ENCODE results near the gene PRR12.

PRR12 gene

DNA sequence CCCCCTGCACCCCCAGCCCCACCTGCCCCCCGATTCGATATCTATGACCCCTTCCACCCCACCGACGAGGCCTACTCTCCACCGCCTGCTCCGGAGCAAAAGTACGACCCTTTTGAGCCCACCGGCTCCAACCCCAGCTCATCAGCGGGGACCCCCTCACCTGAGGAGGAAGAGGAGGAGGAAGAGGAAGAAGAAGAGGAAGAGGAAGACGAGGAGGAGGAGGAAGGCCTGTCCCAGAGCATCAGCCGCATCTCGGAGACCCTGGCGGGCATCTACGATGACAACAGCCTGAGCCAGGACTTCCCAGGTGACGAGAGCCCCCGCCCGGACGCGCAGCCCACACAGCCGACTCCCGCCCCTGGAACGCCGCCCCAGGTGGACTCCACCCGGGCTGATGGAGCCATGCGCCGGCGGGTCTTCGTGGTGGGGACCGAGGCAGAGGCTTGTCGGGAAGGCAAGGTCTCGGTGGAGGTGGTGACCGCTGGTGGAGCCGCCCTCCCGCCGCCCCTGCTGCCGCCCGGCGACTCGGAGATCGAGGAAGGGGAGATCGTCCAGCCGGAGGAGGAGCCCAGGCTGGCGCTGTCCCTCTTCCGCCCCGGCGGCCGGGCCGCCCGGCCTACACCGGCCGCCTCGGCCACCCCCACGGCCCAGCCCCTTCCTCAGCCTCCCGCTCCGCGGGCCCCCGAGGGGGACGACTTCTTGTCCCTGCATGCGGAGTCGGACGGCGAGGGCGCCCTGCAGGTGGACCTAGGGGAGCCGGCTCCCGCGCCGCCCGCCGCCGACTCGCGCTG lies 60.2 kb downstream of the PRR12 start:
- no peak for DNase-seq

DNA sequence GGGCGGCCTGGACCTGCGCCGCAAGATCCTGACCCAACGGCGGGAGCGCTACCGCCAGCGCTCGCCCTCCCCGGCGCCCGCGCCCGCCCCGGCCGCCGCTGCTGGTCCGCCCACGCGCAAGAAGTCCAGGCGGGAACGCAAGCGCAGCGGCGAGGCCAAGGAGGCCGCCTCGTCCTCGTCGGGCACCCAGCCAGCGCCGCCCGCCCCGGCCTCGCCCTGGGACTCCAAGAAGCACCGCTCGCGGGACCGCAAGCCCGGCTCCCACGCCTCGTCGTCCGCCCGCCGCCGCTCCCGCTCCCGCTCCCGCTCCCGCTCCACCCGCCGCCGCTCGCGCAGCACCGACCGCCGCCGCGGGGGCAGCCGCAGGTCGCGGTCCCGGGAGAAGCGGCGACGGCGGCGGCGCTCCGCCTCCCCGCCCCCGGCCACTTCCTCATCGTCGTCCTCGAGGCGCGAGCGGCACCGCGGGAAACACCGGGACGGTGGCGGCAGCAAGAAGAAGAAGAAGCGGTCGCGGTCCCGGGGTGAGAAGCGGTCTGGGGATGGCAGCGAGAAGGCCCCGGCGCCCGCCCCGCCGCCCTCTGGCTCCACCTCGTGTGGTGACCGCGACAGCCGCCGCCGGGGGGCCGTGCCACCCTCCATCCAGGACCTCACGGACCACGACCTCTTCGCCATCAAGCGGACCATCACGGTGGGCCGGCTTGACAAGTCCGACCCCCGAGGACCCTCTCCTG lies 61.0 kb downstream of the PRR12 start:
- DNase-seq = no peak

DNA sequence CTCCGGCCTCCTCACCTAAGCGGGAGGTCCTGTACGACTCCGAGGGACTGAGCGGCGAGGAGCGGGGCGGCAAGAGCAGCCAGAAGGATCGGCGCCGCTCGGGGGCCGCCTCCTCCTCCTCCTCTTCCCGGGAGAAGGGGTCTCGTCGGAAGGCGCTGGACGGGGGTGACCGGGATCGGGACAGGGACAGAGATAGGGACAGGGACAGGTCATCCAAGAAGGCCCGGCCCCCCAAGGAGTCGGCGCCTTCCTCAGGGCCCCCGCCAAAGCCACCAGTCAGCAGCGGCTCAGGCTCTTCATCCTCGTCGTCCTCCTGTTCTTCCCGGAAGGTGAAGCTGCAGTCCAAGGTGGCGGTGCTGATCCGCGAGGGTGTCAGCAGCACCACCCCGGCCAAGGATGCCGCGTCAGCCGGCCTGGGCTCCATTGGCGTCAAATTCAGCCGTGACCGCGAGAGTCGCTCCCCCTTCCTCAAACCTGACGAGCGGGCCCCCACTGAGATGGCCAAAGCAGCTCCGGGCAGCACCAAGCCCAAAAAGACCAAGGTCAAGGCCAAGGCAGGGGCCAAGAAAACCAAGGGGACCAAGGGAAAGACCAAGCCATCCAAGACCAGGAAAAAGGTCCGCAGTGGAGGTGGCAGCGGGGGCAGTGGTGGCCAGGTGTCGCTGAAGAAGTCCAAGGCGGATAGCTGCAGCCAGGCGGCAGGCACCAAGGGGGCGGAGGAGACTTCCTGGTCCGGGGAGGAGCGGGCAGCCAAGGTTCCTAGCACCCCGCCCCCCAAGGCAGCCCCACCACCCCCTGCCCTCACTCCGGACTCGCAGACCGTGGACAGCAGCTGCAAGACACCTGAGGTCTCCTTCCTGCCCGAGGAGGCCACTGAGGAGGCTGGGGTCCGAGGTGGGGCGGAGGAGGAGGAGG lies 61.8 kb downstream of the PRR12 start:
- no peak for DNase-seq

DNA sequence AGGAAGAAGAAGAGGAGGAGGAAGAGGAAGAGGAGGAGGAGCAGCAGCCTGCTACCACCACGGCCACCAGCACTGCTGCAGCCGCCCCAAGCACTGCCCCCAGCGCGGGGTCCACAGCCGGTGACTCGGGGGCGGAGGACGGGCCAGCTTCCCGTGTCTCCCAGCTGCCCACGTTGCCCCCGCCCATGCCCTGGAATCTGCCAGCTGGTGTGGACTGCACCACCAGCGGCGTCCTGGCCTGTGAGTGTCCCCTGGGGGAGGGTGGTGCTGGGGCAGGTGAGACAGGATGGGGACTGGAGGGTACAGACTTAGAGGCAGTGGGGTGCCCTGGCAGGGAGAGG lies 62.5 kb downstream of the PRR12 start:
- no peak for DNase-seq

DNA sequence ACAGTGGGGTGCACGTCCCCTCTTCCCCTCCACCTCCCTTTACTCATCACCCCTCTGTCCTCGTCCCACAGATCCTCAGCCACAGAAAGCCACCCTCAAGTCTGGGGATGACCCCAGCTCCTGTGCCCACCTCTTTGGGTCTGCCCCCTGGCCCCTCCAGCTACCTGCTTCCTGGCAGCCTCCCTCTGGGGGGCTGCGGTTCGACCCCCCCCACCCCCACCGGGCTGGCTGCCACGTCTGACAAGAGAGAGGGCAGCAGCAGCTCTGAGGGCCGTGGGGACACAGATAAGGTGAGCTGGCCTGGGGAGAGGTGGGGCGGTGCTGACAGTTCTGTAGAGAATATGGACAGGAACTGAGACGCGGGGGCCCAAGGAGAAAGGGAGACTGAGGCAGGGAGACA lies 63.6 kb downstream of the PRR12 start:
- no peak for DNase-seq

DNA sequence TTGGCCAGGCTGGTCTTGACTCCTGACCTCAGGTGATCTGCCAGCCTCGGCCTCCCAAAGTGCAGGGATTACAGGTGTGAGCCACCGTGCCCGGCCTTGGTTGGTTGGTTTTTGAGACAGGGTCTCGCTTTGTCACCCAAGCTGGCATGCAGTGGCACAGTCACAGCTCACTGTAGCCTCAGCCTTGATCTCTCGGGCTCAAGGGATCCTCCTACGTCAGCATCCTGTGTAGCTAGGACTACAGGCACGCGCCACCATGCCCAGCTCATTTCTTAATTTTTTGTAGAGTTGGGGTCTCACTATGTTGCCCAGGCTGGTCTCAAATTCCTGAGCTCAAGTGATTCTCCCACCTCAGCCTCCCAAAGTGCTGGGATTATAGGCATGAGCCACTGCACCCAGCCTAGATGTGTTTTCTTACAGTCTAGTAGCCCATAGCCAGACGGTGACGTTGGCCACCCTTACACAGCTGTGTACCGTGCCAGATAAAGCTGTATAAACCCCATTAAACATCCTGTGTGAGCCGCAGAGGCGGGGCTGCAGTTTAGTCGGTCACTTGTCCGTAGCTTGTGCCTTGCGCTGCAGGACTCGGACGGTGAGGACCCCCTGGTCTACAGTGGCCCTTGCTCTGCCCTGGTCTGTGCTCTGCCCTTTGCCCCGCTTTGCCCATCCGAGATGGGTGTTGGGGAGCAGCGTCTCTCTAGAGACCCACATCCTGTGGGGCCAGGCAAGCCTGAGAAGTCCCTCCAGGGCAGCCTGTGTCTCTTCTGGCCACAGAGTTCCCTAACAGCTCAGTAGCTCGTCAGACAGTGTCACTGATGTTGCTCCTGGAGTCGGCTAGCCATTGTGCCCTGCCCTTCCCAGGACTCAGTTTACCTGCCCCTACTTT lies 64.8 kb downstream of the PRR12 start:
- no peak for DNase-seq

DNA sequence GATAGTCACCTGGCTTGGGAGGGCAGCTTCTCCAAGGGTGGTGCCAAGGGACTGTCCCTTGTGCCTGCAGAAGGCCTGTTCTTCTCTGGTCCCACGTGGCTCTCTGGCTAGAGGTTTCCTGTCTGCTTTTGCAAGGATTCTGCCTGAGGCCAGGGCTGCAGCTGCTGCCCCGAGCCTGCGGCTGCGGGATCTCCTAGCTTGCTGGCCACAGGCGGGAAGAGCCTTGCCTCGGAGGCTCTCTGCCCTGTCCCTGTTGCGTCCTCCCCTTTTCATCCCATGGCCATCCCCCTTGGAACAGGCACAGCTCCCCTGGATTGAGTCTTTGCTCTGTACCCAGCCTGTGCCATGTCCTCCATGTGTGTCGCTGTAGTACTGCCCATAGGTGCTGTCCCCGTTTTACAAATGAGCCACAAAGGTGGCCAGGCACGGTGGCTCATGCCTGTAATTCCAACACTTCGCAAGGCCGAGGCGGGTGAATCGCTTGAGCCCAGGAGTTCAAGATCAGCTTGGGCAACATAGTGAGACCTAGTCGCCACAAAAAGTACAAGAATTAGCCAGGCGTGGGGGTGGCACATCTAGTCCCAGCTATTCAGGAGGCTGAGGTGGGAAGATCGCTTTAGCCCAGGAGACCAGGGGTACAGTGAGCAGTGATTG lies 65.6 kb downstream of the PRR12 start:
- no peak for DNase-seq

DNA sequence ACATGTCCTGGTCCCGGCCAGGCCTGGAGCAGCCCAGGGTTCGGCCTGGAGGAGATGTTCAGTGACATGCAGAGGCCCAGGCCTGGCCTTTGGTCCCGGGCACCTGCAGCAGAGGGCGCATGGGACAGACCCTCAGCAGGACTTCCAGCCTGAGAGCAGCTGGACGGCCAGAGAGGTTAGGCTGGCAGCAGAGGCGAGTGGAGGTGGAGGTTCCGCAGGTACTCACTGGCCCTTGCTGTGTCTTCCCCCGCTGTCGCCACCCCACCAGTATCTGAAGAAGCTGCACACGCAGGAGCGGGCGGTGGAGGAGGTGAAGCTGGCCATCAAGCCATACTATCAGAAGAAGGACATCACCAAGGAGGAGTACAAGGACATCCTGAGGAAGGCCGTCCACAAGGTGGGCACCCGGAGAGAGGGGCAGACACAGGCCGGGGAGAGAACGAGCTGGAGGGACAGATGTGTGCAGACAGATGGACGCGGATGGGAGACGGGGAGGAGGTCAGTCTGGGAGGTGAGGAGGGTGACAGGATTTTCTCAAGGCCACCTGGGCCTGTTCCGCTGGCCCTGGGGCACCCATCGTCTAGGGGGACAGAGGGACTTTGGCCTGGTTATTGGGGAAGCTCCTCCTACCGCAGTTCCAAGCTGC lies 66.6 kb downstream of the PRR12 start:
- DNase-seq = no peak

DNA sequence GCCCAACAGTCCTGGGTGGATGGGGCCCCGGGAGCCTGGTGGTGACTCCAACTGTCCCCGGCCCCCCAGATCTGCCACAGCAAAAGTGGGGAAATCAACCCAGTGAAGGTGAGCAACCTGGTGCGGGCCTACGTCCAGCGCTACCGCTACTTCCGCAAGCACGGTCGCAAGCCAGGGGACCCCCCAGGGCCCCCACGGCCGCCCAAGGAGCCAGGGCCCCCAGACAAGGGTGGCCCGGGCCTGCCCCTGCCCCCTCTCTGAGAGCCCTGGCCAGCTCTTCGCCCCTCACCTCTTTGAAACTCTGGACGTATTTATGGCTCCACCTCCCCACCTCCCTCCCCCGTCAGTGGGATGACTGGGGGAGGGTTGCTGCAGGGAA lies 67.1 kb downstream of the PRR12 start:
- no peak for DNase-seq

DNA sequence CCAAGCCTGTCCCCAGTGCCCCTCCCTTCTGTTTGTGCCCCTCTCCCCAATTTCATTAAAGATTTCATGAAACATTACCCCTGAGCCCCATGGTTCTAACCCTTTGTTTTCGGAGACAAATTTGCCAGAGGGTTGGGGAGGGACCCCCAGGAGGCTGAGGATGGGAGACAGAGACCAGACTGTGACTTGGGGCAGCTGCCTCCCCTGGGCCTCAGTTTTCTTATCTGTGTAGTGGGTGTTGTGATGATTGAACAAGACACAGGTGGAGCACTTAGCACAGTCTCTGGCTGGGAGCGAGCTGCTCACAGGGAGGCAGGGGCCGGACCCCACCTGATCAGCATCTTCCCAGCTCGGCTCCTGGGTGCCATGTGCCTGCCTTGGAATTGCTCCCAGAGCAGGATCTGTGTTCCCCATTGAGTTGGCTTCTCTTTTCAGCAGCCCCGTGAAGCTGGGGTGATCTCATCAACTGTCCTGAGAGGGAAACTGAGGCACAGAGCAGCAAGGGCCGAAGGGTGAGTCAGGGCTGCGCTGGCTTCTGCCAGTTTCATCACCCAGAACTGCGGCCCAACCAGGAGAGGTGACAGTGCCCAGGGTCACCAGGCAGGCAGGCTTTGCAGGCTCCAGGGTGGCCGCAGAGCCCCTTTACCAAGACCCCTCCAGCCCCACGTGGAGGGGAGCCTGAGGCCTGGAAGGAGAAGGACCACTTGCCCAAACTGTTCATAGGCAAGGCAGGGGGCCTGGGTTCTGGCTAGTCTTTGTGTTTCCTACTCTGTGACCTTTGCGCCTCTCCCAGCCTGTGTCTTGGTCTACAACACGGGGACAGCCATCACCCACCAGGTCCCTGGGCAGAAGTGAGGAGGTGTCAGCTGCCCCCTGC lies 67.8 kb downstream of the PRR12 start:
- no peak for DNase-seq

DNA sequence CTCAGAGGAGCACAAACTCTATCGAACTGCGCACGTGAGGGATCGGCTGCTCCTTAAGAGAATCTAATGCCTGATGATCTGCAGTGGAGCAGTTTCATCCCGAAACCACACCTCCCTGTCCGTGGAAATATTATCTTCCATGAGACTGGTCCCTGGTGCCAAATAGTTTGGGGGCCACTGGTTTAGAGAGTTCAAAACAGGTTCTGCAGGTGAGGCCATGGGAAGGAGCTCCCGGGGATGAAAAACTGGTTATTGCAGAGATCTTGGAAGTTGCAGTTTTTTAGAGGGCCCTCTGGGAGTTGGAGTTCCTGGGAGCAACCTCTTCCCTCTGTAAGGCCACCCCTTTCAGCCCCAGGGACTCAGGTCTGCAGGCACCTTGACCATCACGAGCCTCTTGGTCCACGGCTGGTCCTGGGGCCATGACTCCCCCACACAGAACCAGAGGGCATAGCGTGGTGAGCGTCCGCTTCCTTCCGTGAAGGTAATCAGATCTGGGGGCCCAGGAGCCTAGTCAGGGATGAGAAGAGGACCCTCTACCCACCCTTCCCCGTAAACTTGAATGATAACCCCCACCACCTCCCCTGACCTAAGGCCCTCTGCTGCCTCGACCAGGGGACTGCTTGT lies 69.5 kb downstream of the PRR12 start:
- DNase-seq = no peak

DNA sequence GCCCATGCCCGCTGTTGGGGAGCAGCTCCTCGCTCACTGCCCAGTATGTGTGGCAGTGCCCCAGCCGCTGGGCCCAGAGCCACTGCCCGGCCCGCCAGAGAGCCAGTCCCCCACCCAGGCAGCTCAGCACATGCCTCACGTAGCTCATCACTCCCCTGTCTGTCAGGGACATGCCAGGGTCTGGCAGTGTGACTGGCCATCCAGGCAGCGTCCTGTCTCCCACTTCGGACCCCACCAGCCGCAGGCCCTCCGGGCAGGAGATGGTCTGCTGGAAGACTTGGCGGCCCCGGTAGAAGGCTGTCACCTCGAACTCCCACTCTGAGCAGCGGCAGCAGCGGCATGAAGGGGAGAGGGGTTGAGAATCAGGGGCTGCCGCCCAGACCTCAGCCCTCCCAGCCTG lies 71.0 kb downstream of the PRR12 start:
- DNase-seq = no peak

DNA sequence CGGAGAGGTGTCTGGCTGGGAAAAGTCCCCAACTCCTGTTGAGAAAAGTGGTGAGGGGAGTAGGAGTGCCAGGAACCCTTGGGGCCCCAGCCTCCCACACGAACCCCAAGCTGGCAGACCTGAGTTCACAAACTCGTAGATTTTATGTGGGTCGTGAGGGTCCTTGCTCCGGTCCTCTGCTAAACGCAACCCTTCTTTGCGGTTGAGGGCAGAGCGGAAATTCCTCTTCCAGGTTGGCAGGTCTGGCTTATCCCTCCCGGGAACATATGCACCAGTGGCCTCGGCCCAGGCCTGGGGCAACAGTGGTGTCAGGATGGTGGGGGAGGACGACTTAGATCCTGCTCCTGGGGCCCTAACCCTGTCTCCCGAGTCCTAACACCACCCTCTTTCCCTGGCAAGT lies 72.2 kb downstream of the PRR12 start:
- DNase-seq = no peak

DNA sequence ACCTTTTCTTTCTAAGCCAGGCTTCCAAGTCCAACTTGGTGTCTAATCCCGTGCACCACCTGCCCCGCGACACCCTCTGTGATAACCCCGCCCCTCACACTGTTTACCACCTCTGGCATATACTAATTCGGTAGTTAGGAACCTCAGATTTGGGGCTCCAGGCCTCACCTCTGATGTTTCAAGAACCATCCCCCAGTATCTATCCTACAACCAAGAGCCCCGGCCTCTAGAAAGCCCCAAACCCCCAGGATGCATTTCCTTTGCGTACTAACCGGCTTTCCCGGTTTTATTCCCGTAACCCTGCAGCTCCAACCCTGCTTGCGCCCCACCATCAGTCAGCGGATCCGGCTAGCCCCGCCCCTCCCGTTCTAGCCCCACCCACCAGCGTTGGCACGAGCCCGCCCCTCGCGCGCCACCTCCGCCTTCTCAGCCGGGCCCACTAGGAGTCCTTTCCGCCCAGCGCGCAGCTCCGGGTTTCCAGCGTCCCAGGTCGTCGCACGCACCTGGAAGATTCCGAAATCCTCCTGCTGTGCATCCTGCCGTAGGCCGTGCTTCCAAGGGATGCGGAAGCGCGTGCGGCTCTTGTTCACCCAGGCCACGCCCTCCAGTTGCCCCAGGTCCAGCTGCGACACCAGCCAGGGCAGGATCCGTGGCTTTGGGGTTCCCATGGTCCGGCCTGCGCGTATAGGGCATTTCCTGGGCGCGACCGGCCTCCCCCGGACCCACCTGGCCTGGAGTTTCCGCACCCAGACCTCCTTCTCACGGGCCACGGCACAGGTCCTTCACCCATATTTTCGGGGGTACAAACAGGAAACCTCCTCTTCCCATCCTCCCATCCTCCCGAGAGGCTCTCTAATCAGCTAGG lies 73.4 kb downstream of the PRR12 start:
- DNase-seq = peak; percentile 90 to 93

DNA sequence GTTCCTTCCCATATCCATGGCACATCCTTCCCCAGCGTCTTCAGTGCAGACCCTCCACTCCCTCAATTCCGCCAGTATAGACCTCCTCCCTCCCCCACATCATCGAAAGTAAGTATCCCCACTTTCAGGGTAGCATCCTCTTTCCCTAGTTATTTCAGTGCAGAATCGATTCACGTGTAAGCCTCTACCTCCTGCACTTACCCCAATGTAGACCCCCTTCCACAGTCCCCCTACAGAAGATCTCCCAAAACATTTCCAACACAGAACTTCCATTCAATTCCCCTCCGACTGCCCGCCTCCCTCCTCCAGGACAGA lies 74.0 kb downstream of the PRR12 start:
- no peak for DNase-seq

DNA sequence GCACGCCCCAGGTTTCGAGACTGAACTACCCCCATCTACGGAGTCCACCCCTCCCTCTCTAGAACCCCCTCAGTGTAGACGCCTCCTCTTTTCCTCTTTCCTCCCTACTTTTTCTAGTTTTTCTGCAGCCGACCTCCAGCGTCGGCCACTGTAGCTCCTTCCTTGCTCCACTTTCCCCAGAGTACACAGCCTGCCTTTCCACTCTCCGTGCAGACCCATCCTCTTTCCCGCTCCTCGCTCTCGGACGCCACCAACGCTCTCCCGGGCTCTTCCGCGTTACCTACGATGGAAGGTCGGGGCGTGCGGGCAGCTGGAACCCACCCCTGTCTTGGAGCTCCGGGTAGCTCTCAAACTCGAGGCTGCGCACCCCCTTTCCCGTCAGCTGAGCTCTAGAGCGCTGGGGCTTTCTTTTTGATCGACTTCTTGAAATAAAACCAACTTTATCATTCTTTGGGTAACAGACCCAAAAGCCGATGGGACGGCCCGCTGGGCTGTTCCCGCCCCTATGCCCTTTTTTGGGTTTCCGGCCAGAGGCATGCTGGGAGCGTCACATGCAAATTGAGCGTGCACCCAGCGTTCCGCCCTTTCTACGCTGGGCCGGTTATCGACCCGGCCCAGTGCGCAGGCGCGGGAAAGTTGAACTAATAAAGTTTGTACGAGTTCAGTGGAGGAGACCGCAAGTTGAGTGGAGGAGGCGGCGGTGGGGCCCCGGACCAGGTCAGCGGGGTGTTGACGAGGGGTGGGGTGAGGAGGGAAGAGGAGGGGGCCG lies 74.6 kb downstream of the PRR12 start, which contains the start of the genes BCL2L12 and IRF3:
TSS of gene BCL2L12 (plus strand) at position 583 of the 769 bp plus-strand sequence. CDS start 760 bp downstream, outside the sequence.
TSS of gene IRF3 (minus strand) at position 507 of the 769 bp plus-strand sequence. CDS start 1,019 bp downstream, outside the sequence.
- peak; percentile 85 to 87 for DNase-seq

DNA sequence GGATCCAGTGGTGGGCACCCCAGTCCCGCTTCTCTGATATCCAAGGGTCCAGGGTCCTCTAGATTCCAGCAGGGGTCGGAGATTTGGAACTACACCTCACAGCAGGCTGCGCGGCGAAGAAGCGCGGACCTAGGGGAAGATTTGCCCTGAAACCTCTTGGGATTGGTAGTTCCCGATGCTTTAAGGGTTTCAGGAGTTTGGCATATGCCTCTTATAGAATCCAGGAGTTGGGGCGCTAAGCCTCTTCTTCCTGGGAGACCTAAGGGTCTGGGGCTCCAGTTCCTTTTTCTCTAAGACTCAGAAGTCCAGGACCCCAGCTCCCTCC lies 75.1 kb downstream of the PRR12 start:
- no peak for DNase-seq

DNA sequence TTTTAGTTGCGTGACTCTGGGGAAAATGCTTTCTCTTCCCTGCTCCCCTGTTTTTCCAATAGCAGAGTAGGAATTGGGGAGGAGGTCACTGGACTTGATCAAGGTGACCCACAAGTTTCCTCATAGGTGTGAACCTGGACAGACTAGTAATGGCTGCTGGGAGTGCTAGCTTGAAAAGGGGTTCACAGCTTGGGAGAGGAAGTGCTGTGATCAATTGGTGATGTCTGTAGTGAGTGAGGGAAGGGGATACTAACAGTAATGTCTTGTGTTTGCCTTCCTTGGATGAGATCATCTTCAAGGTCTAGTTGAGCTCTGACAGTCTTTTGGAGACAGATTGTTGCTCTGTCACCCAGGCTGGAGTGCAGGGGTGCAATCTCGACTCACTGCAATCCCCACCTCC lies 76.5 kb downstream of the PRR12 start:
- no peak for DNase-seq

Measured in NCI-H2081 (cell line).